ENCODE data around the gene SYT13.

Gene SYT13

DNA sequence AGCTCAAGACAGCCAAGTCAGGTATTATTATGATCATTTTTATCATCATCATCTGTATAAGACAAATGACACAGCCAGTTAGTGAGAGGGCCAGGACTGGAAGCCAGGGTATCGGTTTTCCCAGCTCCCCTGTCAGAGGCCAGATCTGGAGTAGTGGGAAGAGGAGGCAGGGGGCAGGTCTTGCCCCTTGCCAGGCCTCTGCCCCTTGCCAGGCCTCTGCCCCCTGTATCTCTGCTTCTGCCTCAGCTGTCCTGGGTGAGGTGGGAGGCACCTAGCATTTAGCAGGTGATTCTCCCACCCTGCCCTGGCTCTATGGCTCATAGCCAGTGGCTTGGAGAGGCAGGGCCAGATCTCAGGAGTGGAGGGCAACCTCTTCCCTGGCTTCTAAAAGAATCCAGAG, 72.4 kb downstream of the SYT13 start:
- no peak for DNase-seq (ENCODE audit: low read depth)
- in situ Hi-C loops (cut with HindIII; ENCODE audit: low sequenced_read_pairs) = no loop called here
- H3K4me3 ChIP-seq (ENCODE audit: low read depth, low read length) = no peak overlapping the region
- TF ChIP-seq, protein P1, sequence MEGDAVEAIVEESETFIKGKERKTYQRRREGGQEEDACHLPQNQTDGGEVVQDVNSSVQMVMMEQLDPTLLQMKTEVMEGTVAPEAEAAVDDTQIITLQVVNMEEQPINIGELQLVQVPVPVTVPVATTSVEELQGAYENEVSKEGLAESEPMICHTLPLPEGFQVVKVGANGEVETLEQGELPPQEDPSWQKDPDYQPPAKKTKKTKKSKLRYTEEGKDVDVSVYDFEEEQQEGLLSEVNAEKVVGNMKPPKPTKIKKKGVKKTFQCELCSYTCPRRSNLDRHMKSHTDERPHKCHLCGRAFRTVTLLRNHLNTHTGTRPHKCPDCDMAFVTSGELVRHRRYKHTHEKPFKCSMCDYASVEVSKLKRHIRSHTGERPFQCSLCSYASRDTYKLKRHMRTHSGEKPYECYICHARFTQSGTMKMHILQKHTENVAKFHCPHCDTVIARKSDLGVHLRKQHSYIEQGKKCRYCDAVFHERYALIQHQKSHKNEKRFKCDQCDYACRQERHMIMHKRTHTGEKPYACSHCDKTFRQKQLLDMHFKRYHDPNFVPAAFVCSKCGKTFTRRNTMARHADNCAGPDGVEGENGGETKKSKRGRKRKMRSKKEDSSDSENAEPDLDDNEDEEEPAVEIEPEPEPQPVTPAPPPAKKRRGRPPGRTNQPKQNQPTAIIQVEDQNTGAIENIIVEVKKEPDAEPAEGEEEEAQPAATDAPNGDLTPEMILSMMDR (IDR thresholded peaks at IDR 0.05; ENCODE audit: low read depth, low read length, missing control alignments) = no peak

DNA sequence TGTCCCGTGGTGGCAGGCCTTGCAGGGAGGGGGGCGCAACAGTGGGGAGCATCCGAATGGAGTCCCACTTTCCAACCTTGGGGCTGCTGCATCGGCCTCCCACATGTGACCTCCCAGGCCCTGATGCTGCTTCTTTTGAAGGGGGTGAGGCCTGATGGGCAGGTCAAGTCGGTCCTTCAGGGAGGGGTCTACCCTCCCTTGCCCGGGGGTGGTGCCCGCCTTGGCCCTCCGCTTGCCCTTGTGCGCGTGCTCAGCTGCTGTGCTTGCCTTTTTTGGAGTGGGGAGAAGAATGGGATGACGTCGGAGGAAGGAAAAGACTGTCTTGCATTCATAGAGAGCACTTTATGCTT, 72.8 kb downstream of the SYT13 start:
- in situ Hi-C loops (cut with HindIII; ENCODE audit: low sequenced_read_pairs) = no loop called here
- TF ChIP-seq, protein P1 (IDR thresholded peaks at IDR 0.05; ENCODE audit: low read depth, low read length, missing control alignments) = no peak

DNA sequence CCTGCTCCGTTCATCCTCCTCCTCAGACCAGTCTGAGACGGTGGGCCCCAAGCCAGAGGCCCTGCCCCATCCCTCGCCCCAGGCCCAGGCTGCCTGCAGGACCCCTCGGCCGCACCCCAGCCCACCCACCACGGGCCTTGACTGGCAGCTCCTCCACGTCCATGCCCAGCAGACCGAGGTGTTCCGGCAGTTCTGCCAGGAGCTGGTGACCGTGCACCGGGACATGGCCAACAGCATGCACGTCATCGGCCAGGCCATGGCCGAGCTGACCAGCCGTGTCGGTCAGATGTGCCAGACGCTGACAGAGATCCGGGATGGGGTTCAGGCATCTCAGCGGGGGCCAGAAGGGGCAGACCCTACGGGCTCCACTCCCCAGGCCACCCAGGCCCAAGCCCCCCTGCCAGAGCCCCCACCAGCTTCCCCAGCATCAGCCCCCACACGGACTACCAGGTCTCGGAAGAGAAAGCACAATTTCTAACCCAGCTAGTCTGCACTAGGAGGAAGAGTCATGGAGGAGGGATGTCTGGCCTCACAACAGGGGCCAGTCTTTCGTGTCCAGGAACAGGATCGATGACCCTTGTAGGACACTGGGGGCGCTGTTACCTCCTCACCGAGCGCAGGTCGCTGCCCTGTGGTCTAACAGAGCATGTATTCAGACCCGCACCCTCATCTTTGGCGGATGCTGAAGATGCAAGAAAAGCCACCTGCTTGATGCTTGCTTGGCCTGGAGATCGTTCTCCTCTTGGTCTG, 73.4 kb downstream of the SYT13 start:
- TF ChIP-seq, protein P1 (IDR thresholded peaks at IDR 0.05; ENCODE audit: low read depth, low read length, missing control alignments) = peak; percentile 13
- H3K4me3 ChIP-seq (ENCODE audit: low read depth, low read length) = no peak overlapping the region
- in situ Hi-C loops (cut with HindIII; ENCODE audit: low sequenced_read_pairs) = no loop called here
- no peak for DNase-seq (ENCODE audit: low read depth)

More for the DNA sequence above, 72.8 kb downstream of the SYT13 start:
- no peak overlapping the region for H3K4me3 ChIP-seq (ENCODE audit: low read depth, low read length)
- DNase-seq (ENCODE audit: low read depth) = no peak

DNA sequence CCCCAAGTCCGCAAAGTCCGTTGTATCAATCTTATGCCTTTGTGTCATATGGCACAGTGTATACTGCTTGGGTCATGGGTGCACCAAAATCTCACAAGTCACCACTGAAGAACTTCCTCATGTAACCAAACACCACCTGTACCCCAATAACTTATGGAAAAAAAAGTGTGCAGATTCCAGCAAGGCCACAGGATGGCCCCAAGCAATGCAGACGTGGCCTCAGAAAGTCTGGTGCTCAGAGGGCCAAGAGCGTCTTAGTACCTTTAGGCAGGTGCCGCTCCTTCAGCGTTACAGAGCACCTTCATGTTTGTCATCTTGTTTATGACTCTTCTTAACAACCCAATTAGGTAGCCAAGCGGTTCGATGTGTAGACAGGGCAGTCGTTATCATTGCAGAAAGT, 74.4 kb downstream of the SYT13 start:
- TF ChIP-seq, protein P1 (IDR thresholded peaks at IDR 0.05; ENCODE audit: low read depth, low read length, missing control alignments) = no peak
- no peak for DNase-seq (ENCODE audit: low read depth)
- no peak overlapping the region for H3K4me3 ChIP-seq (ENCODE audit: low read depth, low read length)
- in situ Hi-C loops (cut with HindIII; ENCODE audit: low sequenced_read_pairs) = no loop called here

DNA sequence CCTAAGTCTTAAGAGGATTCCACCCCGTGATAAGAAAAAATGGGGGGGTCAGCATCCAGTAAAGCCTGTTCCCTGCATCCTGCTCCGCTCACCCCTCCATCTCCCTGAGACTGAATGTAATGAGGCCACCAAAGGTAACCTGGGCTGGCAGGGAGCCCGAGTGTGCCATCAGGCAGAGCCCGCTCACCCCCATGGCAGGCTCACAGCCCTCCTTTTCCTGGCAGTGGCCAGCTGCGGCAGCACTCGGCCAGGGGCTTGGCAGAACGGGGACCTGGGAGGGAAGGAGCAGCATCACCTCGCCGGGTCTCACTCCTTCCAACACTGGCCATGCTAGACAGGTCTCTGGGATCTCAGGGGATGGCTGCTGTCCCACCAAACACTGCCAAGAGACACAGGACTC, 75.3 kb downstream of the SYT13 start:
- H3K4me3 ChIP-seq (ENCODE audit: low read depth, low read length) = no peak overlapping the region
- in situ Hi-C loops (cut with HindIII; ENCODE audit: low sequenced_read_pairs) = no loop called here
- DNase-seq (ENCODE audit: low read depth) = no peak

DNA sequence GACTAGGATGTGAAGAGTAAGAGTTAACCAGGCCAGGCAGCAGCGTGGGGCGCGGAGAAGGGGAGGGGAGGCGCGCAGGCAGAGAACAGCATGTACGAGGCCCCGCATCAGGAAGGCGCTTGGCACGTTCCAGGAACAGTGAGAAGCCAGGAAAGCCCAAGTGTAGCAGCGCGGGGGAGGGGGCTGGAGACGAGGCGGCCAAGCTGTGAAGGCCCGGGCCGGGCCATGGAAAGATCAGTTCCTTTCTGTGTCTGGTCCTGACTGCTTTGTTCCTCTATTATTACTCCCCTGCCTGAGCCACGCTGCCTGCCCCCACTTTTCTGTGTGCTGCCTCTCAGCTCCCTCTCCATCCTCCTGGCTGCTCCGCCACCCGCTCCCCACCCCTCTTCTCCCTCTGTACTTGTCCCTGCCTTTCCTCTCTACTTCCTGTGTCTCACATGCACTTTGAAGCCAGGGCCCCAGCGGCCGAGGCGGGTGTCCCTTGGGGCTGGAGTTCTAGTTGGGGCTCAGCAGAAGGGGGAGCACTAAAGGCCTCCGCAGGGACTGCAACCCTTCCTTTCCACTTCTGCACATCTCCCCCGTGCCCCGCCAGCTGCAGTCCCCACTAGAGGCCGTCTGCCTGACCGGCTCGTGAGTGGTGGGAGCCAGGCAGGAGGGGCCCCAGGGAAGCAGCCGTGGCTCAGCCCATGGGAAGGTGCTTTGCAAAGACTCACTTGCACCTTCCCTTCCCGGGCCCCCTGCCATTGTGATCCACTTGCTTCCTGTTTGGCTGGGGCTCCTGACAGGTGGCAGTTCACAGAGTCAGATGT, 76.0 kb downstream of the SYT13 start:
- DNase-seq (ENCODE audit: low read depth) = peak; percentile 5
- in situ Hi-C loops (cut with HindIII; ENCODE audit: low sequenced_read_pairs) = no loop called here
- TF ChIP-seq, protein P1 (IDR thresholded peaks at IDR 0.05; ENCODE audit: low read depth, low read length, missing control alignments) = no peak
- no peak overlapping the region for H3K4me3 ChIP-seq (ENCODE audit: low read depth, low read length)

More for the DNA sequence above, 75.3 kb downstream of the SYT13 start:
- TF ChIP-seq, protein P1 (IDR thresholded peaks at IDR 0.05; ENCODE audit: low read depth, low read length, missing control alignments) = no peak
